Measurements from ENCODE around the gene PICK1. TPM values are rescaled to one million over a fixed set of nuclear protein-coding genes. Genes with fewer than 3 reads are reported as not detected.

Gene PICK1
- total RNA-seq, 1 donor: 6.5 TPM

GRCh38 chr22:38120359-38121110, 63.3 kb downstream of the PICK1 start:
- DNase-seq (ENCODE audit: low read depth): no peak
- no peak overlapping the region for H3K4me3 ChIP-seq (ENCODE audit: low read depth, low read length)
- no peak for TF ChIP-seq CTCF (IDR thresholded peaks at IDR 0.05; ENCODE audit: insufficient read depth, low read length)

GRCh38 chr22:38122616-38123015, 65.4 kb downstream of the PICK1 start:
- no peak for TF ChIP-seq CTCF (IDR thresholded peaks at IDR 0.05; ENCODE audit: insufficient read depth, low read length)
- no peak overlapping the region for H3K4me3 ChIP-seq (ENCODE audit: low read depth, low read length)
- no peak for DNase-seq (ENCODE audit: low read depth)

- no peak overlapping the region for H3K4me3 ChIP-seq (ENCODE audit: low read depth, low read length)
- DNase-seq (ENCODE audit: low read depth): no peak
- no peak for TF ChIP-seq CTCF (IDR thresholded peaks at IDR 0.05; ENCODE audit: insufficient read depth, low read length)
Observed at GRCh38 chr22:38124236-38124974, 67.2 kb downstream of the PICK1 start.

- DNase-seq (ENCODE audit: low read depth): no peak
- H3K4me3 ChIP-seq (ENCODE audit: low read depth, low read length): no peak overlapping the region
- TF ChIP-seq CTCF (IDR thresholded peaks at IDR 0.05; ENCODE audit: insufficient read depth, low read length): no peak
Observed at GRCh38 chr22:38125038-38125610, 67.9 kb downstream of the PICK1 start.

Other genes starting within 250 kb of the PICK1 start
- gene GCAT, start 249.5 kb upstream of the PICK1 start, total RNA-seq (ENCODE audit: low replicate concordance): 13.1 and 16.2 TPM in 2 replicates
- gene GALR3, start 234.0 kb upstream of the PICK1 start, total RNA-seq (ENCODE audit: low replicate concordance): not detected in 2 replicates
- gene ANKRD54, start 213.1 kb upstream of the PICK1 start, total RNA-seq (ENCODE audit: low replicate concordance): 19.0 and 38.6 TPM in 2 replicates
- 181 and 457 TPM in 2 replicates for gene EIF3L, start 208.0 kb upstream of the PICK1 start, total RNA-seq (ENCODE audit: low replicate concordance)
- 13.2 and 24.7 TPM in 2 replicates for gene MICALL1, start 151.1 kb upstream of the PICK1 start, total RNA-seq (ENCODE audit: low replicate concordance)
- gene C22orf23, start 103.8 kb upstream of the PICK1 start, total RNA-seq (ENCODE audit: low replicate concordance): 0.54 TPM in 1 of 2 replicates, not detected in the other
- gene POLR2F, start 103.7 kb upstream of the PICK1 start, total RNA-seq (ENCODE audit: low replicate concordance): 18.3 and 112 TPM in 2 replicates
- not detected in 2 replicates for gene SOX10, start 72.8 kb upstream of the PICK1 start, total RNA-seq (ENCODE audit: low replicate concordance)
- 0.18 and 1.6 TPM in 2 replicates for gene SLC16A8, start 26.8 kb downstream of the PICK1 start, total RNA-seq (ENCODE audit: low replicate concordance)
- gene BAIAP2L2, start 53.3 kb downstream of the PICK1 start, total RNA-seq (ENCODE audit: low replicate concordance): 3.2 and 6.0 TPM in 2 replicates
- gene PLA2G6, start 124.4 kb downstream of the PICK1 start, total RNA-seq (ENCODE audit: low replicate concordance): 9.3 and 12.3 TPM in 2 replicates
- gene MAFF, start 144.6 kb downstream of the PICK1 start, total RNA-seq (ENCODE audit: low replicate concordance): 21.8 and 33.7 TPM in 2 replicates
- 20.2 and 46.0 TPM in 2 replicates for gene TMEM184B, start 215.6 kb downstream of the PICK1 start, total RNA-seq (ENCODE audit: low replicate concordance)

All from fibroblast of the aortic adventitia (primary cell).